Activated CD8-positive, alpha-beta T cell treated with anti-CD3 and anti-CD28 coated beads for 36 hours (primary cell): Measurements from ENCODE around the gene TFIP11. TPM values are rescaled to one million over a fixed set of nuclear protein-coding genes. Genes with fewer than 3 reads are reported as not detected.

Experiments used
- ATAC-seq: fragments of 200-7000 bp; cut with Tn5 transposase; one replicate; pipeline ENCODE4 v1.10.0; 2021; ENCODE audit warnings: mild to moderate bottlenecking, moderate library complexity
- CTCF ChIA-PET: fragments of 350-600 bp; sonication (Branson Sonifier 250); formaldehyde crosslinking; loops from one replicate; lab custom pipeline; 2021; ENCODE audit warnings: antibody characterized with exemption; lab: Charles Lee
- POLR2A ChIA-PET: fragments of 350-600 bp; sonication (Branson Sonifier 250); formaldehyde crosslinking; loops from one replicate; lab custom pipeline; 2021; ENCODE audit warnings: antibody characterized with exemption; lab: Charles Lee
- DNase-seq: peaks from one replicate; pipeline ENCODE4 v3.0.0-alpha.2; 2020
- H3K27ac Mint-ChIP-seq: one replicate; pipeline ENCODE4 v1.8.0; 2021; ENCODE audit warnings: mild to moderate bottlenecking, mixed read lengths
- H3K27me3 Mint-ChIP-seq: one replicate; pipeline ENCODE4 v1.8.0; 2021; ENCODE audit warnings: mixed read lengths
- H3K36me3 Mint-ChIP-seq: one replicate; pipeline ENCODE4 v1.8.0; 2021; ENCODE audit warnings: low read depth, mixed read lengths
- H3K4me1 Mint-ChIP-seq: one replicate; pipeline ENCODE4 v1.8.0; 2021; ENCODE audit warnings: low read depth, mixed read lengths
- H3K4me3 Mint-ChIP-seq: one replicate; pipeline ENCODE4 v1.8.0; 2021; ENCODE audit warnings: mild to moderate bottlenecking, moderate library complexity, mixed read lengths
- H3K9me3 Mint-ChIP-seq: one replicate; pipeline ENCODE4 v1.8.0; 2021; ENCODE audit warnings: mixed read lengths
- intact Hi-C: fragments of 100-400 bp; cut with micrococcal nuclease; formaldehyde crosslinking; loops from one replicate; pipeline ENCODE4 v1.10.0; 2022
- microRNA-seq: library from miRNA; unstranded; fragments of <30 nt; microRNA quantifications from one replicate; pipeline ENCODE4 v1.2.0, GENCODE V29; 2022; ENCODE audit warnings: borderline microRNAs expressed, borderline replicate concordance
- total RNA-seq, 2 experiments: library from RNA; stranded (reverse); gene quantifications; one replicate each; pipeline ENCODE4 v1.2.3, GENCODE V29; 2021
- TF ChIP-seq, protein P1 (sequence below): fragments of 200-600 bp; IDR thresholded peaks from one replicate; pipeline ENCODE4 v1.8.0; 2022; ENCODE audit warnings: antibody characterized with exemption, mild to moderate bottlenecking

TFIP11 gene
- total RNA-seq, 2 experiments from 2014 or later = 37.4 to 37.8 TPM

DNA sequence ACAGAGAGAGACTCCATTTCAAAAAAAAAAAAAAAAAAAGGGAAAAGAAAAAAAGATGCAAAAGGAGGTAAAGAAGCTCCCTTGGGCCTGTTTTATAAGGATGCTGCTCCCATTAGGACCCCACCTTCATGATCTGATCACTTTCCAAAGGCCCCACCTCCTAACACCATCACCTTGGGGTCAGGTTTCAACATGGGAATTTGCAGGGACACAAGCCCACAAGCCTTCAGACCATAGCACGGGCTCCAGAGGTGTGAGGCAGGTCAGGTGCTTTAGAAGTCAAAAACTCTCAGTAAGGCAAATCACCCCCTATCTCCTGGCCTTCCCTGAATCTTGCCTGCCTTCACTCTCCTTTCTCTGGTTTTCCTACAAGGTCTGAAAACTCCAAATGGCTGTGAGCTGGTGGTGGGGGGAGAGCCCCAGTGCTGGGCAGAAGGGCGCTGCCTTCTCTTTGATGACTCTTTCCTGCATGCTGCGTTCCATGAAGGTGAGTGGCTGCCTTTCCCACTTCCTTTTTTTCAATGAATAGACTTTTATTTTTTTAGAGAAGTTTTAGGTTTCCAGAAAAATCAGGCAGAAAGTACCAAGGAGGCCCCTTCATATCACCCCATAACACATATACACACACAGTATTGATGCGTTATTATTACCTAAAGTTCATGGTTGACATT, 70.1 kb downstream of the TFIP11 start:
- H3K4me3 Mint-ChIP-seq = no peak overlapping the region
- no peak overlapping the region for H3K27ac Mint-ChIP-seq
- CTCF ChIA-PET = no interaction called here
- peaks cover 8% of the 10 kb centered on the region for H3K36me3 Mint-ChIP-seq
- H3K4me1 Mint-ChIP-seq = peaks cover 3% of the 10 kb centered on the region
- ATAC-seq (no peak), DNase-seq (no peak)
- TF ChIP-seq, protein P1, sequence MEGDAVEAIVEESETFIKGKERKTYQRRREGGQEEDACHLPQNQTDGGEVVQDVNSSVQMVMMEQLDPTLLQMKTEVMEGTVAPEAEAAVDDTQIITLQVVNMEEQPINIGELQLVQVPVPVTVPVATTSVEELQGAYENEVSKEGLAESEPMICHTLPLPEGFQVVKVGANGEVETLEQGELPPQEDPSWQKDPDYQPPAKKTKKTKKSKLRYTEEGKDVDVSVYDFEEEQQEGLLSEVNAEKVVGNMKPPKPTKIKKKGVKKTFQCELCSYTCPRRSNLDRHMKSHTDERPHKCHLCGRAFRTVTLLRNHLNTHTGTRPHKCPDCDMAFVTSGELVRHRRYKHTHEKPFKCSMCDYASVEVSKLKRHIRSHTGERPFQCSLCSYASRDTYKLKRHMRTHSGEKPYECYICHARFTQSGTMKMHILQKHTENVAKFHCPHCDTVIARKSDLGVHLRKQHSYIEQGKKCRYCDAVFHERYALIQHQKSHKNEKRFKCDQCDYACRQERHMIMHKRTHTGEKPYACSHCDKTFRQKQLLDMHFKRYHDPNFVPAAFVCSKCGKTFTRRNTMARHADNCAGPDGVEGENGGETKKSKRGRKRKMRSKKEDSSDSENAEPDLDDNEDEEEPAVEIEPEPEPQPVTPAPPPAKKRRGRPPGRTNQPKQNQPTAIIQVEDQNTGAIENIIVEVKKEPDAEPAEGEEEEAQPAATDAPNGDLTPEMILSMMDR = no peak
- POLR2A ChIA-PET = no interaction called here
- H3K9me3 Mint-ChIP-seq = no peaks in the 10 kb centered on the region
- H3K27me3 Mint-ChIP-seq = no peaks in the 10 kb centered on the region
- intact Hi-C loops = no loop called here

Small RNA genes lying within 50 kb of the gene (microRNA-seq; reads per million reads assigned to microRNA genes)
- 23.3 reads per million, percentile 49 among the genes with 10 or more reads in this experiment for gene MIR548J

Other genes with a start within 250 kb of the TFIP11 start
- gene ASPHD2, start 83.2 kb downstream of the TFIP11 start, total RNA-seq = 10 to 100 TPM; 12.0 to 14.0 TPM
- gene HPS4, start 28.7 kb downstream of the TFIP11 start, total RNA-seq = 10 to 100 TPM; 51.8 to 53.5 TPM
- 10 to 100 TPM; 24.8 to 26.3 TPM for gene SRRD, start 28.6 kb downstream of the TFIP11 start, total RNA-seq
- gene TPST2, start 77.7 kb upstream of the TFIP11 start, total RNA-seq = 10 to 100 TPM; 30.7 to 33.6 TPM
- gene CRYBB1, start 105.6 kb upstream of the TFIP11 start, total RNA-seq = not detected
- not detected for gene CRYBA4, start 109.5 kb upstream of the TFIP11 start, total RNA-seq
- gene MIAT, start 145.1 kb upstream of the TFIP11 start, total RNA-seq = 10 to 100 TPM; 11.6 to 11.9 TPM